Mononuclear cell (primary cell): ENCODE measurements around the gene GIT1. TPM values are rescaled to one million over a fixed set of nuclear protein-coding genes. Genes with fewer than 3 reads are reported as not detected.
A peak's percentile ranks its signal among the peaks of the same experiment; 100 is the strongest.

ENCODE experiments used
- H3K27me3 ChIP-seq: 2 replicates; pipeline ENCODE4 v1.6.0; 2011; ENCODE audit warnings: low read length, control low read depth; ENCODE audit not compliant: insufficient read depth
- H3K4me1 ChIP-seq: 2 replicates; pipeline ENCODE4 v1.5.1; 2011; ENCODE audit warnings: mild to moderate bottlenecking, low read length, control low read depth; ENCODE audit not compliant: insufficient read depth
- H3K4me3 ChIP-seq: 2 replicates; pipeline ENCODE4 v1.5.1; 2011; ENCODE audit warnings: mild to moderate bottlenecking, low read length, moderate library complexity
- H3K9me3 ChIP-seq: 2 replicates; pipeline ENCODE4 v1.5.1; 2011; ENCODE audit warnings: low read depth, mild to moderate bottlenecking, control low read depth, low read length
- total RNA-seq: library from RNA; depleted of rRNA; stranded (reverse); fragments of >200 nt; gene quantifications from one replicate; pipeline ENCODE4 v1.2.3, GENCODE V29; 2012

GIT1 gene
- total RNA-seq, 1 donor: 17.5 TPM

DNA sequence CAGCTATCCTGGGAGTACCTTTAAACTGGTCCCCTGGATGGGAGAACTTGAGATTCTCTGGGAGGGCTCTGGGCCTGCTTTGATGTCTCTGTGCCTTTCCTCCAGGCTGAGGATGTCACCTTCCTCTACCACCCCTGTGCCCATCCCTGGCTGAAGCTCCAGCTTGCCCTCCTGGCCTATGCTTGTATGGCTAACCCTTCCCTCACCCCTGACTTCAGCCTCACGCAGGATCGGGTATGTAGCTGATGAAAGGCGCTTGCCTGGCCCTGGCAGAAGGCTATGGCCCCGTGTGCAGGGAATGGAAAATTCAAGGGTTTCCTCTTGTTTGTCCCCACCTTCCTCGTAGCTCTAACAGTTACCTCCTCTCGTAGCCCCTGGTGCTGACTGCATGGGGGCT, 18.0 kb downstream of the GIT1 start:
- peaks cover 24% of the 10 kb centered on the region for H3K4me1 ChIP-seq
- H3K9me3 ChIP-seq: no peaks in the 10 kb centered on the region
- no peak overlapping the region for H3K4me3 ChIP-seq
- H3K27me3 ChIP-seq: no peaks in the 10 kb centered on the region

DNA sequence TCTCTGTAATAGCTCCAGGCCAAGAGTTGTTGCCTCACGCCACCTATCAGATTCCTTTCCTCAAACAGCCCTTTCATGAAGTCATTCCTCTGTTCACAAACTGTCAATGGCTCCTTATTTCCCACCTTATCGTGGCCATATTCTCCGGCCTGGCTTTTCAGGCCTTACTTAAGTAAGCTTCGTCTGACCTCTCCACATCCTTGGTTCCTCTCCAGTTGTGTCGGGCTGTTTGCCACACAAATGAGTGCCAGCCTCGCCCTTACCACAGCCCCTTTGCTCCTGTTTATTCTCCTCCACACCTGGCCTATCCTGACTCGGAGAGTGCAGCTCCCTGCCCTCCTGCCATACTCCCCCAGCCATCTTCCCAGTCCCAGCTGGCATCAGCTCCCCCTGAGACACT, 18.9 kb downstream of the GIT1 start:
- no peak overlapping the region for H3K4me3 ChIP-seq
- H3K9me3 ChIP-seq: no peaks in the 10 kb centered on the region
- H3K4me1 ChIP-seq: peaks cover 32% of the 10 kb centered on the region
- H3K27me3 ChIP-seq: no peaks in the 10 kb centered on the region

DNA sequence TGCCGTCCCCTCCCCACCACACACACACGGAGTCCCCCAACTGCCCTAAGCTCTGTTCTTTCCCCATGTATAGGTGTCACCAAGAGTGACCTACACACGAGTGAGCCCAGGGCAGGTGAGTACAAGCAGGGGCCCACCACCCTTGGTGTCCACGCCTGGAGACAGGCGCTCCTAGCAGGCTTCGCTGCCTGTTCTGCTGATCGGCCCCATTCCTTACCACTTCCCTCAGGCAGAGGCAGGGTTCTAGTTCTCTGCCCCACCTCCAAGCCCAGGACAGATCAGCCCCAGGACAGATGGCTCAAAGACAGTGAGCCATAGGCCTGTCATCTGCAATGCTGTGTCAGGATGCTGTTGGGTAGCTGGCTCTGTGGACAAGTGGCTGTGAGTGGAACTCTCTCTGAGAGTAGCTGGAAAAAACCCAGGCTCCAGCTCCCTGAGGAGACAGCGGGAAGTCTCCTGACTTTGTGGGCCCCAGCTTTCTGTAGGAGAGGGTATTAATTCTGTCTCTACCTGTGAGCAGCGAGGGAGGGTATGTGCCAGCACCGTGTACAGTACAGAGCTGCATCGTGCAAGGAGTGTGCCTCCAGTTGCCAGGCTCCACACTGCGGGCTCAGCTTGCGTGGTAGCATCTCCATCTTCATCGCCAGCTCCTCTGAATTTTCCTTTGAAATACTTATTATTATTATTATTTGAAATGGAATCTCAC, 20.1 kb downstream of the GIT1 start:
- H3K9me3 ChIP-seq: no peaks in the 10 kb centered on the region
- no peaks in the 10 kb centered on the region for H3K27me3 ChIP-seq
- peak overlapping the region; percentile 62 for H3K4me3 ChIP-seq
- peaks cover 43% of the 10 kb centered on the region for H3K4me1 ChIP-seq

DNA sequence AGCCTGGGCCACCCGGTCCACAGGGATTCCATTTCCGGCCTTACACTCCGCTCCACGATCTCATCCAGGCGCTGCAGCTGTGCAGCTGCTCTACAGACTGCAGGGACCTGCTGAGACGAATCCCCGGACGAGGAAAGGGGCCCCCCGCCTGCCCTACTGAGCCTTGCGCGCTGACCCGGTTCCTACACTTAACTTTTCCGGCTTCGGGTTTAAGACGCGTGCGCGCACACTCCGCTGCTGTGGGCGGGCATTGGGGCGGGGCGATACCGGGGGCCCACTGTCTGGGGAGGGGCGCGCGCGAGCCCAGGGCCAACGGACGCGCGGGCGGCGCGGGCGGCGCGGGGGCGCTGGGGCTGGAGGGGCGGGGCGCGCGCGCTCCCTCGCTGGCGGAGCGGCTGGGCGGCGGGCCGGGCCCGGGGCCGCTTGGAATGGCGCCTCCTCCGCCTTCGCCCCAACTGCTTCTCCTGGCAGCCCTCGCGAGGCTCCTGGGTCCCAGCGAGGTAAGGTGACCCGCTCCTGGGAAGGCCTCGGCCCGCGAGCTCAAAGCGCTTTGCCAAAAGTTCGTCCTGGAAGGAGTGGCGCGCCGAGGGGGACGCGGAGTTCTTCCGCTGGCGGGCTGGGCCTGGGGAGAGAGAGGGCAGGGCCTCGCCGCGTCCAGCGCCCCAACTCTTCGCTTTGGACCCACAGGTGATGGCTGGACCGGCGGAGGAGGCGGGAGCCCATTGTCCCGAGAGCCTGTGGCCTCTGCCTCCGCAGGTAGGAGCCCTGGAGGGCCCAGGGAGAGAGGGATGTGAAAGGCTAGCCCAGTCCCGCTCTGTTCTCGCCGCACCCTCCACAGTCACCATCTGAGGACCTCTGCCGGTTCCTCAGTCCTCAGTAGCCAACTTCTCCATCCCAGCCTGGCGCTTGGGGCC, 20.9 kb downstream of the GIT1 start, which contains the start of gene TP53I13:
Gene TP53I13 (plus strand): TSS at position 371 of the 914 bp plus-strand sequence. CDS start 58 bp downstream, at position 429.
- Histone ChIP-seq H3K4me3 (peak within 1 kb of the TSS; percentile 62), H3K4me1 (peaks cover 51% of the 10 kb centered on the region), H3K9me3 (no peaks in the 10 kb centered on the region), H3K27me3 (no peaks in the 10 kb centered on the region)

DNA sequence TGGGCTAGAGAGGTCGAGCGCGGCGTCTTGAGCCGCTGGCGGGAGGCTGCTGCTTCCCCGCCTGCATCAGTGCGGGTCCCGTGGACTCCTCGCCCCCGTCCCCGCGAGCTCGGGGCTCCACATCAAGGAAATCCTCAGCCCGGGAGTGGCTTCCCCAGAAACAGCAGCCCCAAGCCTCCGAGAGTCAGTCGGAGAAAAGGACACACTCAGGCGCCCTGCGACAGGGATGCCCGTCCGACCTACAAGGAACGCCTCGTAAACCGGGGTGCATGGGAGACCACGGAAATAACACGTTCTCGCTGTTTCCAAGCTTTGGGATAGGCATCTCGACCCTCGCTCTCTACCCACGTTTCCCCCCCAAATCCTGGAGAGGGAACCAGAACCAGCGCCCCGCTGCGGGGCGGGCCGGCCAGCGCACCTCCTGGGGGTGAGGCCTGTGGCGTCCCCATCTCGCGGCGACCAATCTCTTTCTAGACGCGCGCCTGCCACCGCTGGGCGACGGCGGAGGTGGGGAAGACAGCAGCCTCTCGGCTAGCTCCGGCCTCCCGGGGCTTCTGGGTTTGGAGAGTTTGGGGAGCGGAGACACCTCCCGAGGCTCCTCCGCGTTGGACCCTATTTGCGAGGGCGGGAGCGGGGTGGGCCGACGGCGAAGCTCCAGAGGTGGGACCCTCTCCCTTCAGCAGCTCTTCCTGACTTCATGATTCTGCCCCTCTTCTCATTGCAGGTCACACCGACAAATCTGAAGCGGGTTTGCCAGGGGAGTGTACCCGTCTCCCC, 21.7 kb downstream of the GIT1 start:
- H3K4me1 ChIP-seq: peaks cover 51% of the 10 kb centered on the region
- H3K4me3 ChIP-seq: peak overlapping the region; percentile 62
- no peaks in the 10 kb centered on the region for H3K27me3 ChIP-seq
- H3K9me3 ChIP-seq: no peaks in the 10 kb centered on the region

DNA sequence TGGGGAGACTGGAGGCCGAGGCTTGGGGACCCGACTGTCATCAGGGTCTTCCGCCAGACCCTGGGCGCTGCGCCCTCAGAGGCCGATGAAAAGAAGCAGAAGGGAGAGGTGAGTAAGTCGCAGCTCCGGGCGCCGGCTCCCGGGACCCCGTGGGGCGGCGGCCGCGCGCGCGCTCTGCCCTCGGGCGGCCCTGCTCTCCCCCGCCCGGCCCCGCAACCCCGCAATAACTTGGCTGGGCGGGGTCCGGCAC, 22.2 kb downstream of the GIT1 start:
- Histone ChIP-seq H3K27me3 (no peaks in the 10 kb centered on the region), H3K4me1 (peaks cover 55% of the 10 kb centered on the region), H3K9me3 (no peaks in the 10 kb centered on the region), H3K4me3 (peak overlapping the region; percentile 62)

DNA sequence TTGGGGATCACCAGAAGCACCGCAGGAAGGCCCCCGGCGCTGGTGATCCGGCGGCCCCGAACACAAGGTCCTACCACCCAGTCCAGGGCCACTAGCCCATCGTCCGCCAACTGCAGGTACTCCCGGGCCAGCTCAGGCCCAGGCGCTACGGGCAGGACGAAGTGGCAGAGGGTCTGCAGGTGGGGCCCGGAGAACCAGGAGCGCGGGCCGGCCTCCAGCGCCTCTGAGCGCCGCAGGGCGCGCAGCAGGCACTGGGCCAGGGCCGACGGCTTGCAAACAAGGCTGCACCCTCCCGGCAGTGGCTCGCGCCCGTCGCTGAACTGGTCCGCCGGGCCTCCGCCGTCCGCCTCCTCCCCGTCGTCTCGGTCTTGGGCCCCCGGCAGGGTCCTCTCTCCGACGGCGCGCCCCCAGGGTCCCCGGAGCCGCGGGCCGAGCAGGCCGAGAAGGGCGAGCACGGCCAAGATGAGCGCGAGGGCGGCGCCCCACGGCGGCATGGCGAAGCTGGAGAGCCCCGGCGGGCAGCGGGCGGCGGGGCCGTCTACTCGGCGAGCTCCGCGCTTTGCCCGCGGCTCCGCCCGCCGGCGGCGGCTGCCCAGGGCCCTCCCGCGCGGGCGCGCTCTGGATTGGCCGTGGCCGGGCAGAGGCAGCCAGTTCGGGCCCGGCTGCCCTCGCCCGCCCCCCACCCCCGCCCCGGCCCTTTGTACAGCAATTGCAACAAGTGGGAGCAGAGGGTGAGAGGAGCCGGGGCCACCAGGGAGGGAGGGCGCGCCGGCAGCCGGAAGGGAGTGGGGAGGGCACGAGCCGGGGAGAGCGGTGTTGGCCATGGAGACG, 22.8 kb downstream of the GIT1 start, which contains the start of gene ABHD15:
Gene ABHD15 (minus strand): TSS at position 565 of the 831 bp plus-strand sequence. CDS start 71 bp downstream, at position 494.
- H3K27me3 ChIP-seq: no peaks in the 10 kb centered on the region
- H3K4me1 ChIP-seq: peaks cover 60% of the 10 kb centered on the region
- peak within 1 kb of the TSS; percentile 62 for H3K4me3 ChIP-seq
- H3K9me3 ChIP-seq: no peaks in the 10 kb centered on the region

DNA sequence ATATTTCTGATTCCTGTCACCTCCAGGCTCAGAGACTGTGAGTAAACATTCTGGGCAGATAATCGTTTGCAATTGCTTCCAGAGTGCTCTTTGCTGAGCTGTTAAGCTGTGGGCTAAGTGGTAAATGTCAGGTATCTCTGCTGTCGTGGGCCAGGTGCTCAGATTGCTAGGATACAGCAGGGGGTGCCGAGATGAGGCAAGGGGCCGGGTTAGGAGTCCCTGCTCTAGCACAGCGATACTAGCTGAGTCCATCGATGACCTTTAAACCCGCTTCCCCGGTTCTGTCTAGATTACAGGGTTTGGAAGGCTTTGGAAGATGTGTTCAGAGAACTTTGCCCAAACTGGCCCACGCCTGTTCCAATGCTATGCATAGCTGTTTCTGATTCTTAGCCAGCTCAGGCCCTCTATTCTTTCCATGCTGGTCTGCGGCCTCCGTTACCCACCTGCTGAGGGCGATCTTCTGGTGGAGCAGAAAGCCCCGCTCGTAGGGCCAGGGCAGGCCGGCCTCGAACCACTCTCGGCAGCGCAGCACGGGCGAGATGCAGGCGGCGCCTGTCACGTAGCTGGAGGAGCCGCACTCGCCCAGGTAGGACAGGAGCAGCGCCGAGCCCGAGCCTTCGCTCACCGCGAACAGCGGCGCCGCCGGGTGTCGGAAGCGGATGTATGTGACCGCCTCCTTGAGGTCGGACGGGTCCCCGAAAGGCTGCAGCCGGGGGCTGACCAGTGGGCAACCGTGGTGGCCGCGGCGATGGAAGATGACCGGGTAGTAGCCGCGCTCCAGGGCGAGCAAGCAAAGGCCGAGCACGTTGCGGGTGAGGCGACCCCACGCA, 23.6 kb downstream of the GIT1 start:
- Histone ChIP-seq H3K4me3 (peak overlapping the region; percentile 62), H3K9me3 (no peaks in the 10 kb centered on the region), H3K4me1 (peaks cover 68% of the 10 kb centered on the region), H3K27me3 (no peaks in the 10 kb centered on the region)

DNA sequence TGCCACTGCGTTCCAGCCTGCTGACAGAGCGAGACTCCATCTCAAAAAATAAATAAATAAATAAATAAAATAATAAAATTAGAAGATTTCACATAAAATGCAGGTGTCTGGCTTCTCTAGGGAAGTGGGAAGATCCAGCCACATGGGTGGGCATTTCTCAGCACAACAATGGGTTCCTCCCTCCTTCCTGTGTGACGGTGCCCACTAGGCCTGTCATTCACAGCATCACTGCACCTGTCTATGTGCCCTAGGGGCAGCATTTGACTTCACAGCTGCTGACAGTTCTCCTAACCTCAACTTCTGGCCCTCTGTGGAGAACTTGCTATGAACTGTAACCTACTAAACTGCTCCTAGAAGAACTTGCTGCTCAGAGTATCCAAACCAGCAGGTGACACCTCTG, 25.6 kb downstream of the GIT1 start:
- H3K4me3 ChIP-seq: no peak overlapping the region
- H3K27me3 ChIP-seq: no peaks in the 10 kb centered on the region
- no peaks in the 10 kb centered on the region for H3K9me3 ChIP-seq
- peaks cover 80% of the 10 kb centered on the region for H3K4me1 ChIP-seq

DNA sequence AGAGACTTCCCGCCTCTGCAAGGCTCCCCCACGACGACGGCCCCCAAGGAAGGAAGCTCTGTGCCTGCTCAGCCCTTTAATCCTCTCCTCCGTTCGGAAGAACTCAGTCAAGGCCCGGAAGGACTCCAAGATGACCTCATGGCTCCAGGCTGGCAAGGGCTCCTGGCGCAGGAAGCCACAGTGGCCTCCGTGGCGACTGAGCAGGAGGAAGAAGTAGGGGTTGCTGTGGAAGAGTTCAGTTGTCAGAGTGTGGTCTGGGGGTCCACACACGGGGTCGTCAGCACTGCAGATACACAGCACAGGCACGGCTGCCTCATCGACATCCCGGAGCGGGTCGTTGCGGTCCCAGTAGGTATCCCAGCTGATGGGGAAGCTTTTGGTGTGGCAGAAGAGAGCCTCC, 26.8 kb downstream of the GIT1 start:
- Histone ChIP-seq H3K4me1 (peaks cover 76% of the 10 kb centered on the region), H3K4me3 (no peak overlapping the region), H3K9me3 (no peaks in the 10 kb centered on the region), H3K27me3 (no peaks in the 10 kb centered on the region)

DNA sequence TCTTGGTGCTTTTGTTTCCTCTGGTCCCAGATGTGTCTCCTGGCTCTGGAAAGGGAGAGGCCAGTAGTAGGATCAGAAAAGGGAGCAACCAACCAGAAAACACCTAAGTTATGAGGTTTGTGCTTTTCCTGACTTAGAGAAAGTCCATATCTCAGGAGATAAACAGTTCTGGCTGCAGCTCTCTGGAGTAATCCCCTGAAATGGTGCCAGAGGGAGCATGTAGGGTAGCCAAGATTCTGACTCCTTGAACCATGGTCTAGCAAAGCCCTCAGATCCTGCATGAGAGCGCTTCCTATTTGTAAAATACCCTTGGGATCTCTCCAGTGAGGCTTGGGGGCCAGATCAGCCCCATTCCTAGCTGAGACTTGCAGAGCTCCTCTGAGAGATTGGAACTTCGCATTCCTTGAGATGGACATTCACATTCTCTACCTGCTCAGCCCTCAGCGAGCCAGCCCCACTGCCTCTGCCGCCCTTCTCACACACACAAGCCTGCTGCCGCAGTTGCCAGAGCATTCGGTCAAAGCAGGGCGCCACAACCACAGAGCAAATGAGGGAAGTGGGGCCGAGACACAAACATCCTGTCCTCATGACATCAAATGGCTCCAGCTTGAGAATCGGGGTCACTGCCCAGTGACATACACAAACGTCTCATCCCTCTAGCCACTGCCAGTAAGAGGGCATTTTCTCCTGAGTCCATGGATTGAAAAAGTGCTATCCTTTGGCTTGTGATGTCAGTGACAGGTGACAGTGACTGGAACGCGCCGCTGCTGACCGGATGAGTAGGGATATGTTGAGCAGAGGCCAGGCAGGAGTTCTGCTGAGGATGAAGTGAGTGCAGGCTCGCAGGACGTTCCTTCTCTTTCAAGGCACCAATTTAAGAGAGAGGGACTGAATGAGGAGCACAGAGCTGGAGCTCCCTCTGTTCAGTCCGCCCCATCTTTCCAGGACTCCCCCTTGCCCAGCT, 27.6 kb downstream of the GIT1 start:
- no peaks in the 10 kb centered on the region for H3K27me3 ChIP-seq
- peaks cover 83% of the 10 kb centered on the region for H3K4me1 ChIP-seq
- no peak overlapping the region for H3K4me3 ChIP-seq
- no peaks in the 10 kb centered on the region for H3K9me3 ChIP-seq

DNA sequence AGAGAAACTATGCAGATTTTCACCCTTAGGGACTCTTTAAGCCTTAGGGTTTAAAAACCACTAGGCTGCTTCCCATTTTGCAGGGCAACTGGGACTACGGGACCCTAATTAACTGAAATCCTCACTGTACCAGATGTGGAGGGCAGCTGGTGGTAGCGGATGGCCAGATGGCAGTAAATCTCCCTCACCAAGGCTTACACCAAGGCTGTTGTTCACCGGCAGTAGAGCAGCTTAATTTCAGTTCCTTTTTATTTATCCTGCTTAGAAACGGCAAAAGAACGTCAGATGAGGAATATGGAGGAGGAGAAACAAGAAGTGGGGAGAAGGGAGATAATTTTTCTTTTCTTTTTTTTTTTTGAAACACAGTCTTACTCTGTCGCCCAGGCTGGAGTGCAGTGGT, 29.1 kb downstream of the GIT1 start:
- Histone ChIP-seq H3K9me3 (no peaks in the 10 kb centered on the region), H3K4me1 (peaks cover 77% of the 10 kb centered on the region), H3K27me3 (no peaks in the 10 kb centered on the region), H3K4me3 (no peak overlapping the region)

DNA sequence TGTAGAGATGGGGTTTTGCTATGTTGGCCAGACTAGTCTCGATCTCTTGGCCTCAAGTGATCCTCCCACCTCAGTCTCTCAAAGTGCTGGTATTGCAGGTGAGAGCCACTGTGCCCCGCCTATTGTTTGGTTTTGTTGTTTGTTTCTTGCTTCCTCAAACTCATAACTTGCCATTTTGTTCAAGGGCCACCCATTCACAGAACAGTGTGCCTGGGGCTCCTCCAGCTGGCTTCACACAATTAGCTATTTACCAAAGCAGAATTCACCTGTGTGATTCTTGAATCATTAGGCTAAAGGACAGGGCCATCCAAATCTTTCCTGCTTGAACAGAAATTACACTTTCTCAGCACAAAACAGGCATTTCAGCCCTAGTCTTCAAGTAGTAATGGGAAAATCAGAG, 29.8 kb downstream of the GIT1 start:
- Histone ChIP-seq H3K4me1 (peaks cover 70% of the 10 kb centered on the region), H3K9me3 (no peaks in the 10 kb centered on the region), H3K4me3 (no peak overlapping the region), H3K27me3 (no peaks in the 10 kb centered on the region)
